ENCODE results near the gene SETBP1. TPM values are rescaled to one million over a fixed set of nuclear protein-coding genes. Genes with fewer than 3 reads are reported as not detected.

SETBP1 gene
- total RNA-seq, 4 donors from 2014 or later: 26.2 to 40.8 (median 33.6) TPM

DNA sequence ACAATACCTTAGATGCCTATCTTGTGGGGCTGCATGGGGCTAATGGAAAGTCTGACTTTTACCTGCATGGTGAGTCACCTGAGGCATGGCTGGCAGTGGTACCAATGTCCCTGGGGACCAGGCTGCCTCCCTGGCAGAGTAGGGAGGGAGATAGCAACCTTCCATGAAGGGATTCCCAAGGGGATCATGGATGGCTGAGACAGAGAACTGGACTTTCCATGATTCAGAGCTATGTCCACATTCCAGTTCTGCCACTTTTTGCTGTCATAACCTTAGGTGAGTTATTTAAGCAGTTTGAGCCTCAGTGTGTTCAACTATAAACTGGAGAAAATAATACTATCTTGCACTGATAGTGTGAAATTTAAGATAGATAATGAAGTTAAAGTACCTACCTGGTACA, 178.6 kb downstream of the SETBP1 start:
- no peaks in the 10 kb centered on the region for H3K27me3 ChIP-seq
- no peak for DNase-seq (ENCODE audit: low spot score in 2 of 2)
- no peaks in the 10 kb centered on the region for H3K36me3 ChIP-seq
- TF ChIP-seq CTCF (IDR thresholded peaks at IDR 0.05) (no peak), EP300 (IDR thresholded peaks at IDR 0.05) (no peak), POLR2A (IDR thresholded peaks at IDR 0.05) (no peak)
- no peak overlapping the region for H3K27ac ChIP-seq
- no peak overlapping the region for H3K4me3 ChIP-seq
- H3K4me1 ChIP-seq: peaks cover 0 to 14% (median 0%) of the 10 kb centered on the region in 4 donors
- H3K9me3 ChIP-seq: no peaks in the 10 kb centered on the region

DNA sequence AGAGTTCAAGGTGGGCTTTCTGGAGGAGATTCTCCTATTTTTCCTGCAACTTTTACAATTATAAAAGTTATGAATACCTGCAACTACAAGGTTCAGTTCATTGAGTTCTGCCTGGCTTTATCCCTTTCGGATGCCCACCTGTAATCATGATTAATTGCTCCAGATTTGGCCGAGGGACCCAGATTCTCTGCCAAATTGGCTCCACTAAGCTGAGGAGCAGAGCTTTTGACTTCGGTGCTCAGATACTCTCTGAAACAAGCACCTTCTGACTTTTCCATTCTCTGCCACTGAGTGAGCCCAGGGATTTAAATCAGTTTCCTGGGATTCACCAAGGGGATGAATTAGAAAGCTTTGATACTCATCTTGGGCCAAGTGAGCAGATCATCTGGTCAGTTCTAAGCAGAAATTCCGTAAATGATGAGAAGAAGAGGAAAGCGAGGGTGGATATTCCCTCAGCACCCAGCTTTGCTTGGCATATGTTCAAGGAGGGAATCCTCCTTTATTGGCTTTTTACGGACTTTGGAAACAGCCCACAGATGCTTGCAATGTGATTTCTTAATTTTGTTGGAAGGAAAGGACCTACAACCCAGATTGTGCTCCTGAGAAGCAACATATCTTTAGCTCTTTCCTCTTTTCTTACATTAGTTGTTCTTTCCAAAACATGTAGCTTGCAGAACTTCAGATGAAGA, 179.2 kb downstream of the SETBP1 start:
- TF ChIP-seq EP300 (IDR thresholded peaks at IDR 0.05): peak in 1 of 2 donors; percentile 55
- TF ChIP-seq POLR2A (IDR thresholded peaks at IDR 0.05): no peak
- DNase-seq (ENCODE audit: low spot score in 2 of 2): peak in 1 of 2 donors; percentile 25
- Histone ChIP-seq H3K27ac (no peak overlapping the region), H3K4me1 (peaks cover 0 to 14% (median 0%) of the 10 kb centered on the region in 4 donors), H3K4me3 (no peak overlapping the region), H3K36me3 (no peaks in the 10 kb centered on the region), H3K27me3 (no peaks in the 10 kb centered on the region), H3K9me3 (no peaks in the 10 kb centered on the region)
- WGBS, 2 donors: 43 to 58% methylated on average over 6 of the region's 6 CpGs

GRCh38 chr18:44862112-44862511, 181.4 kb downstream of the SETBP1 start:
- TF ChIP-seq POLR2A (IDR thresholded peaks at IDR 0.05) (no peak), EP300 (IDR thresholded peaks at IDR 0.05) (no peak), CTCF (IDR thresholded peaks at IDR 0.05) (no peak)
- no peak overlapping the region for H3K27ac ChIP-seq
- DNase-seq (ENCODE audit: low spot score in 2 of 2): no peak
- 83 to 96% methylated on average over 3 of the region's 3 CpGs for WGBS, 2 donors
- no peaks in the 10 kb centered on the region for H3K9me3 ChIP-seq
- H3K4me1 ChIP-seq: peaks cover 0 to 14% (median 0%) of the 10 kb centered on the region in 4 donors
- H3K27me3 ChIP-seq: no peaks in the 10 kb centered on the region
- no peak overlapping the region for H3K4me3 ChIP-seq
- H3K36me3 ChIP-seq: no peaks in the 10 kb centered on the region

- WGBS, 2 donors: 83 to 91% methylated on average over 1 of the region's 1 CpG
- TF ChIP-seq POLR2A (IDR thresholded peaks at IDR 0.05) (no peak), CTCF (IDR thresholded peaks at IDR 0.05) (no peak), EP300 (IDR thresholded peaks at IDR 0.05) (no peak)
- Histone ChIP-seq H3K27ac (no peak overlapping the region), H3K36me3 (peaks cover 0 to 12% (median 0%) of the 10 kb centered on the region in 3 donors), H3K4me1 (no peaks in the 10 kb centered on the region), H3K4me3 (no peak overlapping the region), H3K27me3 (no peaks in the 10 kb centered on the region), H3K9me3 (no peaks in the 10 kb centered on the region)
- DNase-seq (ENCODE audit: low spot score in 2 of 2): no peak
Observed at GRCh38 chr18:44866103-44866502, 185.4 kb downstream of the SETBP1 start.

GRCh38 chr18:44869533-44869932, 188.8 kb downstream of the SETBP1 start:
- Histone ChIP-seq H3K27ac (no peak overlapping the region), H3K9me3 (no peaks in the 10 kb centered on the region)
- 61 to 84% methylated on average over 4 of the region's 4 CpGs for whole genome bisulfite sequencing, 2 donors

More at GRCh38 chr18:44869533-44869932, 188.8 kb downstream of the SETBP1 start:
- Histone ChIP-seq H3K4me3 (no peak overlapping the region), H3K36me3 (peaks cover 0 to 12% (median 0%) of the 10 kb centered on the region in 3 donors), H3K4me1 (no peaks in the 10 kb centered on the region), H3K27me3 (no peaks in the 10 kb centered on the region)
- TF ChIP-seq POLR2A (IDR thresholded peaks at IDR 0.05): no peak
- no peak for TF ChIP-seq CTCF (IDR thresholded peaks at IDR 0.05)
- TF ChIP-seq EP300 (IDR thresholded peaks at IDR 0.05): no peak
- DNase-seq (ENCODE audit: low spot score in 2 of 2): no peak
